K562 (cell line): Measurements from ENCODE around the gene RGL2. TPM values are rescaled to one million over a fixed set of nuclear protein-coding genes. Genes with fewer than 3 reads are reported as not detected.
A peak's percentile ranks its signal among the peaks of the same experiment; 100 is the strongest.

Experiments
- BRD4 ChIP-seq: fragments of 200-600 bp; sonication (generic); IDR thresholded peaks from 2 replicates; pipeline ENCODE4 v1.6.1; 2017; ENCODE audit warnings: inconsistent platforms
- CEBPB ChIP-seq: fragments of 450-650 bp; IDR thresholded peaks from 2 replicates; pipeline ENCODE4 v1.6.1; 2016; ENCODE audit warnings: missing genetic modification characterization, missing compliant biosample characterization
- CHCHD3 ChIP-seq: fragments of 250-450 bp; sonication (Bioruptor Pico); IDR thresholded peaks from 2 replicates; pipeline ENCODE4 v2.1.2; 2022; ENCODE audit warnings: mild to moderate bottlenecking
- CSDE1 ChIP-seq, 2 experiments: fragments of 450-650 bp; IDR thresholded peaks; 2 replicates each; pipeline ENCODE4 v1.6.1; 2016; ENCODE audit warnings: mild to moderate bottlenecking in 1 of 2
- DPF2 ChIP-seq: fragments of 450-650 bp; IDR thresholded peaks from 2 replicates; pipeline ENCODE4 v1.6.1; 2016
- JUNB ChIP-seq: fragments of 450-650 bp; formaldehyde crosslinking; conservative IDR thresholded peaks from 2 replicates; pipeline ENCODE4 v1.4.0; 2020; ENCODE audit warnings: mild to moderate bottlenecking
- KAT7 ChIP-seq: sonication (generic); formaldehyde crosslinking; IDR thresholded peaks from 2 replicates; pipeline ENCODE4 v1.8.0; 2022; ENCODE audit warnings: missing genetic modification reagents, mild to moderate bottlenecking, borderline replicate concordance
- PCBP2 ChIP-seq: fragments of 200-400 bp; formaldehyde crosslinking; IDR thresholded peaks from 2 replicates; pipeline ENCODE4 v1.6.1; 2018; ENCODE audit warnings: low read length, low read depth, mild to moderate bottlenecking, moderate library complexity; ENCODE audit not compliant: poor library complexity, severe bottlenecking
- PTTG1 ChIP-seq: fragments of 450-650 bp; IDR thresholded peaks from 2 replicates; pipeline ENCODE4 v1.6.1; 2016; ENCODE audit warnings: low read depth, mild to moderate bottlenecking, missing genetic modification characterization, missing compliant biosample characterization
- PYGO2 ChIP-seq: fragments of 450-650 bp; IDR thresholded peaks from 2 replicates; pipeline ENCODE4 v1.6.1; 2016; ENCODE audit warnings: mild to moderate bottlenecking, missing genetic modification characterization, moderate library complexity, missing compliant biosample characterization
- STAT5B ChIP-seq: fragments of 250-450 bp; sonication (Bioruptor Pico); IDR thresholded peaks from 2 replicates; pipeline ENCODE4 v1.8.0; 2021; ENCODE audit warnings: mild to moderate bottlenecking, inconsistent platforms
- ZNF41 ChIP-seq: fragments of 250-450 bp; sonication (Bioruptor Pico); conservative IDR thresholded peaks from 2 replicates; pipeline ENCODE4 v1.4.0; 2020; ENCODE audit warnings: mild to moderate bottlenecking
- ZNF707 ChIP-seq: fragments of 250-450 bp; sonication (Bioruptor Pico); conservative IDR thresholded peaks from 2 replicates; pipeline ENCODE4 v1.8.0; 2022; ENCODE audit warnings: inconsistent platforms, mild to moderate bottlenecking, moderate library complexity
- ZNF766 ChIP-seq: fragments of 200-800 bp; sonication (Bioruptor generic); conservative IDR thresholded peaks from 2 replicates; pipeline ENCODE4 v1.6.1; 2016; ENCODE audit warnings: missing genetic modification characterization, missing compliant biosample characterization
- polyA plus RNA-seq, 8 experiments: library from polyadenylated mRNA; depleted of rRNA in 4 of 8; stranded (reverse) in 5 of 8; unstranded in 3 of 8; fragments of >200 nt; fragmentation: Nextera tagmentation in 2 of 8; fragmentation: Illumina TruSeq in 1 of 8; extraction: Ambion mirVana in 2 of 8; extraction: Trizol in 1 of 8; gene quantifications; 2 replicates each; pipeline versions ENCODE4 v1.2.1 to v1.2.3, GENCODE V29; 2011 to 2014; ENCODE audit warnings: inconsistent platforms in 1 of 8, missing spikeins in 1 of 8
- total RNA-seq, 7 experiments: library from RNA; depleted of rRNA in 6 of 7; stranded (reverse); fragments of >200 nt in 6 of 7; fragmentation: Illumina TruSeq in 2 of 7; extraction: Trizol in 2 of 7; gene quantifications; 2 replicates each; pipeline versions ENCODE4 v1.2.1 to v1.2.3, GENCODE V29; 2011 to 2021; ENCODE audit warnings: low replicate concordance in 1 of 7
- TF ChIP-seq, protein P1 (sequence below): IDR thresholded peaks from 3 replicates; pipeline ENCODE4 v1.6.1; 2011; ENCODE audit warnings: borderline replicate concordance, mild to moderate bottlenecking; ENCODE audit not compliant: insufficient read length, insufficient read depth
- TF ChIP-seq, protein P2 (sequence below): fragments of 200-800 bp; sonication (Bioruptor generic); IDR thresholded peaks from 2 replicates; pipeline ENCODE4 v1.6.1; 2016; ENCODE audit warnings: missing genetic modification characterization, missing compliant biosample characterization
- TF ChIP-seq, protein P3 (sequence below): fragments of 250-450 bp; sonication (Bioruptor Pico); IDR thresholded peaks from 2 replicates; pipeline ENCODE4 v1.5.1; 2021; ENCODE audit warnings: mild to moderate bottlenecking
- TF ChIP-seq, protein P4 (sequence below): fragments of 450-650 bp; IDR thresholded peaks from 2 replicates; pipeline ENCODE4 v1.6.1; 2016; ENCODE audit warnings: borderline replicate concordance

The RGL2 gene
- total and polyA plus RNA-seq, 9 of the 15 experiments (the other 6 are each of a cell fraction or from before 2014, with no cell fraction given): 1.8 to 57.1 (median 19.5) TPM

DNA sequence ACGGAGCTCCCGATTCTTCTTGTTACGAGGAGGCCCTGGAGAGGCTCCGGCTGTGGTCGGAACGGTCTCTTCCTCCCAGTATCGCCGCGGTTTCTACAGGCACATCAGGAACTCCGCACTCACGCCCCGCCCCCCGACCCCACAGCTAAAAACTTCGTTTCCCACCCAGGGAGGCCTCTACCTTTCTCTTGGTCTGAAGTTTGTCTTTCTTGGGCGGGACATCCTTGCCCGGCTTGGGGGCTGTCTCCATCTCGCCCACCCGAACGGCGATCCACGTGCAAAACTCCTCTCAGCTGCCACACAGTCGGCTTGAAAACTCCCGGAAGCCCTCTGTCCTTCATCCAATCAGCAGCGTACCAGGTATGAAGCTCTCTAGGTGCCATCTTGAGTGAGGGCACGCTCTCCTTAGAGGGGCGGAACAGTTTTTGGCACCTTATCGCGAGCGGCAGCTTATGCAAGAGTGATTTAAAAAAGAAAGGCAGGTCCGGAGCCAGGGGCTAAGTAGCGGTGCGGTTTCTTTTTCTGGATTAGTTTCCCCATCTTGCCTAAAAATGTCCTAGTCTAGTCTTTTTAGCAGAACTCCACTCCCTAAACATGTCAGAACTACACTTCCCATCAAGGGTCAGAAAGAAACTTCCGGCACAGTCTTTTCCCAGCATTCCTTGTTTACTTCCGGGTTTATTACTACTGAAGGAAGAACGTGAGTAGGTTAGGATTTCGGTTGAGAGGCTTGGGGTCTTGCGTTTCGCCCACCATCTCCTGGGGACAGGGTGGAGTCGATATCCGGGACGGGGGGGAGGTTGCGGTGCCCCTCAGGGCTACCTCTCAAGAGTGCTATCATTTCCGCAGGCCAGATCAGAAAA lies 9.6 kb downstream of the RGL2 start, which contains the start of the genes PFDN6 and WDR46 (continued):
- TF ChIP-seq, protein P1, sequence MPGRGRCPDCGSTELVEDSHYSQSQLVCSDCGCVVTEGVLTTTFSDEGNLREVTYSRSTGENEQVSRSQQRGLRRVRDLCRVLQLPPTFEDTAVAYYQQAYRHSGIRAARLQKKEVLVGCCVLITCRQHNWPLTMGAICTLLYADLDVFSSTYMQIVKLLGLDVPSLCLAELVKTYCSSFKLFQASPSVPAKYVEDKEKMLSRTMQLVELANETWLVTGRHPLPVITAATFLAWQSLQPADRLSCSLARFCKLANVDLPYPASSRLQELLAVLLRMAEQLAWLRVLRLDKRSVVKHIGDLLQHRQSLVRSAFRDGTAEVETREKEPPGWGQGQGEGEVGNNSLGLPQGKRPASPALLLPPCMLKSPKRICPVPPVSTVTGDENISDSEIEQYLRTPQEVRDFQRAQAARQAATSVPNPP: no peak
- TF ChIP-seq ZNF41 (CRISPR knock-in tag): no peak
- TF ChIP-seq ZNF707 (CRISPR knock-in tag): no peak
- TF ChIP-seq KAT7 (CRISPR knock-in tag): peak; percentile 46; the same call in 1 of the 2 replicates
- no peak for TF ChIP-seq JUNB
- no peak for TF ChIP-seq CHCHD3 (CRISPR knock-in tag)
- peak; percentile 85 for TF ChIP-seq CEBPB (tag)
- no peak for TF ChIP-seq STAT5B
- TF ChIP-seq, protein P2, sequence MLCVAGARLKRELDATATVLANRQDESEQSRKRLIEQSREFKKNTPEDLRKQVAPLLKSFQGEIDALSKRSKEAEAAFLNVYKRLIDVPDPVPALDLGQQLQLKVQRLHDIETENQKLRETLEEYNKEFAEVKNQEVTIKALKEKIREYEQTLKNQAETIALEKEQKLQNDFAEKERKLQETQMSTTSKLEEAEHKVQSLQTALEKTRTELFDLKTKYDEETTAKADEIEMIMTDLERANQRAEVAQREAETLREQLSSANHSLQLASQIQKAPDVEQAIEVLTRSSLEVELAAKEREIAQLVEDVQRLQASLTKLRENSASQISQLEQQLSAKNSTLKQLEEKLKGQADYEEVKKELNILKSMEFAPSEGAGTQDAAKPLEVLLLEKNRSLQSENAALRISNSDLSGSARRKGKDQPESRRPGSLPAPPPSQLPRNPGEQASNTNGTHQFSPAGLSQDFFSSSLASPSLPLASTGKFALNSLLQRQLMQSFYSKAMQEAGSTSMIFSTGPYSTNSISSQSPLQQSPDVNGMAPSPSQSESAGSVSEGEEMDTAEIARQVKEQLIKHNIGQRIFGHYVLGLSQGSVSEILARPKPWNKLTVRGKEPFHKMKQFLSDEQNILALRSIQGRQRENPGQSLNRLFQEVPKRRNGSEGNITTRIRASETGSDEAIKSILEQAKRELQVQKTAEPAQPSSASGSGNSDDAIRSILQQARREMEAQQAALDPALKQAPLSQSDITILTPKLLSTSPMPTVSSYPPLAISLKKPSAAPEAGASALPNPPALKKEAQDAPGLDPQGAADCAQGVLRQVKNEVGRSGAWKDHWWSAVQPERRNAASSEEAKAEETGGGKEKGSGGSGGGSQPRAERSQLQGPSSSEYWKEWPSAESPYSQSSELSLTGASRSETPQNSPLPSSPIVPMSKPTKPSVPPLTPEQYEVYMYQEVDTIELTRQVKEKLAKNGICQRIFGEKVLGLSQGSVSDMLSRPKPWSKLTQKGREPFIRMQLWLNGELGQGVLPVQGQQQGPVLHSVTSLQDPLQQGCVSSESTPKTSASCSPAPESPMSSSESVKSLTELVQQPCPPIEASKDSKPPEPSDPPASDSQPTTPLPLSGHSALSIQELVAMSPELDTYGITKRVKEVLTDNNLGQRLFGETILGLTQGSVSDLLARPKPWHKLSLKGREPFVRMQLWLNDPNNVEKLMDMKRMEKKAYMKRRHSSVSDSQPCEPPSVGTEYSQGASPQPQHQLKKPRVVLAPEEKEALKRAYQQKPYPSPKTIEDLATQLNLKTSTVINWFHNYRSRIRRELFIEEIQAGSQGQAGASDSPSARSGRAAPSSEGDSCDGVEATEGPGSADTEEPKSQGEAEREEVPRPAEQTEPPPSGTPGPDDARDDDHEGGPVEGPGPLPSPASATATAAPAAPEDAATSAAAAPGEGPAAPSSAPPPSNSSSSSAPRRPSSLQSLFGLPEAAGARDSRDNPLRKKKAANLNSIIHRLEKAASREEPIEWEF (CRISPR knock-in tag): no peak
- 0 out of 2 replicates have a peak, but pooled peaks have one; percentile 44 for TF ChIP-seq DPF2
- TF ChIP-seq, protein P3, sequence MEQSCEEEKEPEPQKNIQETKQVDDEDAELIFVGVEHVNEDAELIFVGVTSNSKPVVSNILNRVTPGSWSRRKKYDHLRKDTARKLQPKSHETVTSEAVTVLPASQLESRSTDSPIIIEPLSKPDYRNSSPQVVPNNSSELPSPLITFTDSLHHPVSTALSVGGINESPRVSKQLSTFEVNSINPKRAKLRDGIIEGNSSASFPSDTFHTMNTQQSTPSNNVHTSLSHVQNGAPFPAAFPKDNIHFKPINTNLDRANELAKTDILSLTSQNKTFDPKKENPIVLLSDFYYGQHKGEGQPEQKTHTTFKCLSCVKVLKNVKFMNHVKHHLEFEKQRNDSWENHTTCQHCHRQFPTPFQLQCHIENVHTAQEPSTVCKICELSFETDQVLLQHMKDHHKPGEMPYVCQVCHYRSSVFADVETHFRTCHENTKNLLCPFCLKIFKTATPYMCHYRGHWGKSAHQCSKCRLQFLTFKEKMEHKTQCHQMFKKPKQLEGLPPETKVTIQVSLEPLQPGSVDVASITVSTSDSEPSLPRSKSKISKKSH (CRISPR knock-in tag): no peak
- TF ChIP-seq ZNF766 (CRISPR knock-in tag): peak; percentile 90; the same call in 1 of the 2 replicates
- TF ChIP-seq, protein P4, sequence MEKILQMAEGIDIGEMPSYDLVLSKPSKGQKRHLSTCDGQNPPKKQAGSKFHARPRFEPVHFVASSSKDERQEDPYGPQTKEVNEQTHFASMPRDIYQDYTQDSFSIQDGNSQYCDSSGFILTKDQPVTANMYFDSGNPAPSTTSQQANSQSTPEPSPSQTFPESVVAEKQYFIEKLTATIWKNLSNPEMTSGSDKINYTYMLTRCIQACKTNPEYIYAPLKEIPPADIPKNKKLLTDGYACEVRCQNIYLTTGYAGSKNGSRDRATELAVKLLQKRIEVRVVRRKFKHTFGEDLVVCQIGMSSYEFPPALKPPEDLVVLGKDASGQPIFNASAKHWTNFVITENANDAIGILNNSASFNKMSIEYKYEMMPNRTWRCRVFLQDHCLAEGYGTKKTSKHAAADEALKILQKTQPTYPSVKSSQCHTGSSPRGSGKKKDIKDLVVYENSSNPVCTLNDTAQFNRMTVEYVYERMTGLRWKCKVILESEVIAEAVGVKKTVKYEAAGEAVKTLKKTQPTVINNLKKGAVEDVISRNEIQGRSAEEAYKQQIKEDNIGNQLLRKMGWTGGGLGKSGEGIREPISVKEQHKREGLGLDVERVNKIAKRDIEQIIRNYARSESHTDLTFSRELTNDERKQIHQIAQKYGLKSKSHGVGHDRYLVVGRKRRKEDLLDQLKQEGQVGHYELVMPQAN: peak; percentile 100
- 0 out of 2 replicates have a peak, but pooled peaks have one; percentile 35 for TF ChIP-seq PYGO2
- no peak for TF ChIP-seq CSDE1 (IDR thresholded peaks at IDR 0.05)
- TF ChIP-seq PTTG1 (tag): no peak
- TF ChIP-seq PCBP2: no peak
- no peak for TF ChIP-seq BRD4
